NCI-H524 treated with DMSO at 0.1 percent for 48 hours (cell line): ENCODE measurements around the gene RAB3C.

Experiments
- DNase-seq: peaks from one replicate; lab custom pipeline; 2025; lab: John Stamatoyannopoulos, UW

RAB3C gene

GRCh38 chr5:58886315-58887207 is 303.7 kb downstream of the RAB3C start:
- peak; percentile 59 for DNase-seq

GRCh38 chr5:58887311-58887710 is 304.4 kb downstream of the RAB3C start:
- DNase-seq, result no peak

- DNase-seq, result no peak
Observed at GRCh38 chr5:58887721-58888409, 305.0 kb downstream of the RAB3C start.

- DNase-seq, result no peak
Observed at GRCh38 chr5:58890265-58890664, 307.4 kb downstream of the RAB3C start.

- DNase-seq, result no peak
Observed at GRCh38 chr5:58890701-58891085, 307.8 kb downstream of the RAB3C start.

GRCh38 chr5:58891086-58891970 is 308.5 kb downstream of the RAB3C start:
- peak; percentile 46 for DNase-seq

GRCh38 chr5:58891971-58892343 is 309.1 kb downstream of the RAB3C start:
- no peak for DNase-seq

- DNase-seq, result no peak
Observed at GRCh38 chr5:58893551-58893950, 310.7 kb downstream of the RAB3C start.

- no peak for DNase-seq
Observed at GRCh38 chr5:58898006-58898405, 315.1 kb downstream of the RAB3C start.

GRCh38 chr5:58898538-58898937 is 315.7 kb downstream of the RAB3C start:
- no peak for DNase-seq

- no peak for DNase-seq
Observed at GRCh38 chr5:58901271-58901670, 318.4 kb downstream of the RAB3C start.

- no peak for DNase-seq
Observed at GRCh38 chr5:58902305-58902704, 319.4 kb downstream of the RAB3C start.

GRCh38 chr5:58902765-58903164 is 319.9 kb downstream of the RAB3C start:
- DNase-seq, result no peak

GRCh38 chr5:58904737-58905136 is 321.9 kb downstream of the RAB3C start:
- DNase-seq, result no peak

GRCh38 chr5:58905944-58906343 is 323.1 kb downstream of the RAB3C start:
- DNase-seq, result no peak
